Mesenchymal stem cell (in vitro differentiated cells and primary cell): ENCODE data around the gene FAT3.

ENCODE experiments used
- DNase-seq: peaks from one replicate; pipeline ENCODE4 v3.0.0-alpha.2; 2013
- H2AFZ ChIP-seq: one replicate; pipeline ENCODE4 v1.6.1; 2013; ENCODE audit warnings: low read depth, mild to moderate bottlenecking, control low read depth, inconsistent platforms, low read length, moderate library complexity
- H2AK5ac ChIP-seq: 2 replicates; pipeline ENCODE4 v1.6.1; 2013; ENCODE audit warnings: low read length, moderate library complexity, mild to moderate bottlenecking, inconsistent platforms; ENCODE audit not compliant: severe bottlenecking
- H2BK120ac ChIP-seq: one replicate; pipeline ENCODE4 v1.6.1; 2013; ENCODE audit warnings: low read depth, mild to moderate bottlenecking, inconsistent platforms, low read length, moderate library complexity
- H2BK12ac ChIP-seq, 2 experiments: one replicate each; pipeline ENCODE4 v1.6.1; 2013; ENCODE audit warnings: inconsistent platforms in 2 of 2, low read length in 2 of 2, mild to moderate bottlenecking in 2 of 2, moderate library complexity in 2 of 2, control low read depth in 1 of 2
- H2BK15ac ChIP-seq: one replicate; pipeline ENCODE4 v1.6.1; 2013; ENCODE audit warnings: mild to moderate bottlenecking, low read depth, inconsistent platforms; ENCODE audit not compliant: poor library complexity, severe bottlenecking
- H2BK5ac ChIP-seq: 2 replicates; pipeline ENCODE4 v1.6.1; 2013; ENCODE audit warnings: low read depth, mild to moderate bottlenecking, low read length, control low read depth, inconsistent platforms; ENCODE audit not compliant: poor library complexity, severe bottlenecking
- H3K14ac ChIP-seq, 2 experiments: one replicate each; pipeline ENCODE4 v1.6.1; 2013; ENCODE audit warnings: inconsistent platforms in 2 of 2, low read length in 2 of 2, control low read depth in 1 of 2, mild to moderate bottlenecking in 1 of 2, moderate library complexity in 1 of 2
- H3K18ac ChIP-seq, 2 experiments: one replicate each; pipeline ENCODE4 v1.6.1; 2013; ENCODE audit warnings: inconsistent platforms in 2 of 2, low read length in 2 of 2, control low read depth in 1 of 2, low read depth in 1 of 2, mild to moderate bottlenecking in 1 of 2
- H3K23ac ChIP-seq, 2 experiments: one replicate each; pipeline ENCODE4 v1.6.1; 2013; ENCODE audit warnings: inconsistent platforms in 2 of 2, low read length in 2 of 2, mild to moderate bottlenecking in 2 of 2, moderate library complexity in 2 of 2, control low read depth in 1 of 2
- H3K27ac ChIP-seq: 2 replicates; pipeline ENCODE4 v1.5.1; 2013; ENCODE audit warnings: mild to moderate bottlenecking, moderate library complexity, low read length, control low read depth, inconsistent platforms; ENCODE audit not compliant: poor library complexity, severe bottlenecking
- H3K27me3 ChIP-seq, 2 experiments: 2 replicates each; pipeline versions ENCODE4 v1.6.1 to v1.7.0; 2013; ENCODE audit warnings: low read length in 2 of 2, mild to moderate bottlenecking in 2 of 2, moderate library complexity in 2 of 2, control low read depth in 1 of 2, inconsistent platforms in 1 of 2; ENCODE audit not compliant: control insufficient read depth in 1 of 2, insufficient read depth in 1 of 2
- H3K36me3 ChIP-seq, 2 experiments: 2 replicates each; pipeline versions ENCODE4 v1.6.1 to v1.7.0; 2013; ENCODE audit warnings: low read length in 2 of 2, control low read depth in 1 of 2, inconsistent platforms in 1 of 2, low read depth in 1 of 2, mild to moderate bottlenecking in 1 of 2; ENCODE audit not compliant: insufficient read depth in 2 of 2, control insufficient read depth in 1 of 2
- H3K4ac ChIP-seq, 2 experiments: one replicate each; pipeline ENCODE4 v1.6.1; 2013; ENCODE audit warnings: inconsistent platforms in 2 of 2, low read length in 2 of 2, mild to moderate bottlenecking in 2 of 2, moderate library complexity in 2 of 2, control low read depth in 1 of 2, low read depth in 1 of 2
- H3K4me1 ChIP-seq: 2 replicates; pipeline ENCODE4 v1.6.1; 2013; ENCODE audit warnings: low read depth, low read length, control low read depth; ENCODE audit not compliant: control insufficient read depth, insufficient read depth
- H3K4me2 ChIP-seq: 2 replicates; pipeline ENCODE4 v1.6.1; 2013; ENCODE audit warnings: low read length, mild to moderate bottlenecking, inconsistent platforms; ENCODE audit not compliant: poor library complexity, severe bottlenecking
- H3K4me3 ChIP-seq, 2 experiments: 2 replicates each; pipeline versions ENCODE4 v1.5.1 to v1.7.0; 2013; ENCODE audit warnings: low read length in 2 of 2, mild to moderate bottlenecking in 2 of 2, control low read depth in 1 of 2, low read depth in 1 of 2; ENCODE audit not compliant: insufficient read depth in 1 of 2
- H3K79me1 ChIP-seq: replicated peaks from 2 replicates; pipeline ENCODE4 v1.6.1; 2013; ENCODE audit warnings: mild to moderate bottlenecking, control low read depth, low read length, inconsistent platforms; ENCODE audit not compliant: poor library complexity, severe bottlenecking
- H3K9ac ChIP-seq: 2 replicates; pipeline ENCODE4 v1.7.0; 2013; ENCODE audit warnings: mild to moderate bottlenecking, low read length, moderate library complexity
- H3K9me3 ChIP-seq: 2 replicates; pipeline ENCODE4 v1.7.0; 2013; ENCODE audit warnings: mild to moderate bottlenecking, low read length; ENCODE audit not compliant: control insufficient read depth
- H4K8ac ChIP-seq: one replicate; pipeline ENCODE4 v1.6.1; 2013; ENCODE audit warnings: inconsistent platforms, mild to moderate bottlenecking, low read length, moderate library complexity
- H4K91ac ChIP-seq: one replicate; pipeline ENCODE4 v1.6.1; 2013; ENCODE audit warnings: mild to moderate bottlenecking, low read length, inconsistent platforms
- WGBS: methylation state at CpG from one replicate; pipeline ENCODE4 v1.1.7; 2013; ENCODE audit warnings: mixed read lengths; 5-methylcytosine and 5-hydroxymethylcytosine counted together

FAT3 gene

DNA sequence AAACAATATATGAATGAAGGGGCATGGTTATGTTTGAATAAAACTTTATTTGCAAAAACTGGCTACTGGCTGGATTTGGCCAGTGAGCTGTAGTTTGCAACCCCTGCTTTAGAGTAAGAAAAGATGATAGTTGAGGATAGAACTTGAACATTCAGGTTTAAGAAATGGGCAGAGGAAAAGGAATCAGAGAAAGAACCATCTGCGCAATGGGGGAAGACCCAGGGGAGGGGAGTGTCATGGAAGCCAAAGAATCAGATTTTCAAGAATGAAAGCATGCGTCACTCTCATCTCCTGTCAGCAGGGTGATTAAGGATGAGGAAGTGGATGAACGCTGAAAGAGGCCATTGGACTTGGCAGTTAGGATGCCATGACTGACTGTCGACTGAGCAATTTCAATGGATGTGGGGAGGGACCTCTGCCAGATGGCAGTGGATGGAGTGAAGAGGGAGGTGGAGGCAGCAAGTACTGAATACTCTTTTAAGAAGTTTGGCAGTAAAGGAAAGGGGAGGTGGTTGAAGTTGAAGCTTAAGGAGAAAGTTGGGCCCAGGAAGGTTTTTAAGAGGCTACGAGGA is 21.2 kb downstream of the FAT3 start:
- no peak overlapping the region for H3K14ac ChIP-seq
- H3K9me3 ChIP-seq = no peaks in the 10 kb centered on the region
- no peak overlapping the region for H2BK15ac ChIP-seq
- no peak overlapping the region for H2BK120ac ChIP-seq
- H3K4me2 ChIP-seq = no peak overlapping the region
- no peak overlapping the region for H3K4ac ChIP-seq
- H4K91ac ChIP-seq = no peak overlapping the region
- no peak overlapping the region for H3K4me3 ChIP-seq
- H3K27ac ChIP-seq = no peak overlapping the region
- DNase-seq = no peak
- H3K36me3 ChIP-seq = no peaks in the 10 kb centered on the region
- WGBS = 92% methylated on average over 5 of the region's 5 CpGs
- no peak overlapping the region for H4K8ac ChIP-seq
- no peak overlapping the region for H3K9ac ChIP-seq
- no peaks in the 10 kb centered on the region for H3K27me3 ChIP-seq
- H3K79me1 ChIP-seq = no peaks in the 10 kb centered on the region
- no peak overlapping the region for H2AFZ ChIP-seq
- H3K18ac ChIP-seq = no peak overlapping the region
- H3K4me1 ChIP-seq = no peaks in the 10 kb centered on the region
- no peak overlapping the region for H2BK12ac ChIP-seq
- no peak overlapping the region for H3K23ac ChIP-seq
- no peak overlapping the region for H2AK5ac ChIP-seq
- no peak overlapping the region for H2BK5ac ChIP-seq

- Histone ChIP-seq H2AK5ac (no peak overlapping the region), H3K14ac (no peak overlapping the region), H3K79me1 (no peaks in the 10 kb centered on the region), H2BK15ac (no peak overlapping the region), H3K36me3 (no peaks in the 10 kb centered on the region), H3K27me3 (no peaks in the 10 kb centered on the region), H3K4ac (no peak overlapping the region), H3K23ac (no peak overlapping the region), H3K27ac (no peak overlapping the region), H2BK12ac (no peak overlapping the region), H2BK120ac (no peak overlapping the region), H4K8ac (no peak overlapping the region), H4K91ac (no peak overlapping the region), H3K9me3 (no peaks in the 10 kb centered on the region), H3K9ac (no peak overlapping the region), H2BK5ac (no peak overlapping the region), H2AFZ (no peak overlapping the region), H3K4me2 (no peak overlapping the region), H3K18ac (no peak overlapping the region), H3K4me3 (no peak overlapping the region), H3K4me1 (no peaks in the 10 kb centered on the region)
- no peak for DNase-seq
Measured at GRCh38 chr11:92246630-92247029, 22.0 kb downstream of the FAT3 start.

- Histone ChIP-seq H3K4ac (no peak overlapping the region), H2BK12ac (no peak overlapping the region), H3K14ac (no peak overlapping the region), H4K91ac (no peak overlapping the region), H3K9ac (no peak overlapping the region), H3K18ac (no peak overlapping the region), H3K4me2 (no peak overlapping the region), H3K27ac (no peak overlapping the region), H3K9me3 (no peaks in the 10 kb centered on the region), H2BK120ac (no peak overlapping the region), H2AFZ (no peak overlapping the region), H2AK5ac (no peak overlapping the region), H4K8ac (no peak overlapping the region), H3K79me1 (no peaks in the 10 kb centered on the region), H3K23ac (no peak overlapping the region), H3K4me1 (no peaks in the 10 kb centered on the region), H3K27me3 (no peaks in the 10 kb centered on the region), H2BK5ac (no peak overlapping the region), H2BK15ac (no peak overlapping the region), H3K4me3 (no peak overlapping the region), H3K36me3 (no peaks in the 10 kb centered on the region)
- WGBS = 93% methylated on average over 5 of the region's 7 CpGs
- DNase-seq = no peak
Measured at GRCh38 chr11:92249156-92249753, 24.6 kb downstream of the FAT3 start.

DNA sequence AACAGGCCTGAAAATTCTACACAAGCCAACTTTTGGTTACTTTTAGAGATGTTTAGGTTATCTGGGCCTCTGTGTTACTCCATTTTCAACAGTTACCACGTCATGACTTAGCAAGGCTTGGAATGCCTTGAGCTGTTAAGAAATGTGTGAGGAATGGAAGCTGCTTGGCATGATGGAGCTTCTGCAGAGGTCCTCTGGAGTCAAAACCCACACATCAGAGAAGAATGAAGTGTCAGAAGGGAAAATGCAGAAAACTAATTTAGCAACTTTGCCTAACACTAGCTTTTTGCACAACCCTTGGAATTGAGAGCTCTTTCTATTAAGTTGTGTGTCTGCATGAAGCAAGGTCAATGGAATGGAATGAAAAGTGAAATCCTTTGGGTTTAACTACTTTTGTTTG is 27.4 kb downstream of the FAT3 start:
- no peak overlapping the region for H3K14ac ChIP-seq
- H3K23ac ChIP-seq = no peak overlapping the region
- no peak overlapping the region for H2BK5ac ChIP-seq
- no peak overlapping the region for H2BK12ac ChIP-seq
- no peaks in the 10 kb centered on the region for H3K9me3 ChIP-seq
- H2BK120ac ChIP-seq = no peak overlapping the region
- H4K91ac ChIP-seq = no peak overlapping the region
- no peak overlapping the region for H3K4ac ChIP-seq
- WGBS = no CpG with 5 or more reads among the region's 1 CpG
- H2AK5ac ChIP-seq = no peak overlapping the region
- H2BK15ac ChIP-seq = no peak overlapping the region
- no peak overlapping the region for H4K8ac ChIP-seq
- H3K9ac ChIP-seq = no peak overlapping the region
- H3K4me2 ChIP-seq = no peak overlapping the region
- H3K4me3 ChIP-seq = no peak overlapping the region
- no peak overlapping the region for H3K18ac ChIP-seq
- peak; percentile 55 for DNase-seq
- H3K27ac ChIP-seq = no peak overlapping the region
- no peaks in the 10 kb centered on the region for H3K36me3 ChIP-seq
- H3K79me1 ChIP-seq = no peaks in the 10 kb centered on the region
- H2AFZ ChIP-seq = no peak overlapping the region
- no peaks in the 10 kb centered on the region for H3K4me1 ChIP-seq
- no peaks in the 10 kb centered on the region for H3K27me3 ChIP-seq
